Nucleus accumbens (tissue), 56 donors: ENCODE measurements around the gene B4GALNT2.
A peak's percentile ranks its signal among the peaks of the same experiment; 100 is the strongest.
"Not testable (repeated sequence)": the region's sequence is repeated elsewhere in the genome, so short reads cannot be mapped to it uniquely, and the experiment has no call there.

Source experiments
- DNase-seq, 56 donors: peaks; one replicate each; lab custom pipeline; 2025; lab: John Stamatoyannopoulos, UW

Gene B4GALNT2, protein sequence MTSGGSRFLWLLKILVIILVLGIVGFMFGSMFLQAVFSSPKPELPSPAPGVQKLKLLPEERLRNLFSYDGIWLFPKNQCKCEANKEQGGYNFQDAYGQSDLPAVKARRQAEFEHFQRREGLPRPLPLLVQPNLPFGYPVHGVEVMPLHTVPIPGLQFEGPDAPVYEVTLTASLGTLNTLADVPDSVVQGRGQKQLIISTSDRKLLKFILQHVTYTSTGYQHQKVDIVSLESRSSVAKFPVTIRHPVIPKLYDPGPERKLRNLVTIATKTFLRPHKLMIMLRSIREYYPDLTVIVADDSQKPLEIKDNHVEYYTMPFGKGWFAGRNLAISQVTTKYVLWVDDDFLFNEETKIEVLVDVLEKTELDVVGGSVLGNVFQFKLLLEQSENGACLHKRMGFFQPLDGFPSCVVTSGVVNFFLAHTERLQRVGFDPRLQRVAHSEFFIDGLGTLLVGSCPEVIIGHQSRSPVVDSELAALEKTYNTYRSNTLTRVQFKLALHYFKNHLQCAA

DNA sequence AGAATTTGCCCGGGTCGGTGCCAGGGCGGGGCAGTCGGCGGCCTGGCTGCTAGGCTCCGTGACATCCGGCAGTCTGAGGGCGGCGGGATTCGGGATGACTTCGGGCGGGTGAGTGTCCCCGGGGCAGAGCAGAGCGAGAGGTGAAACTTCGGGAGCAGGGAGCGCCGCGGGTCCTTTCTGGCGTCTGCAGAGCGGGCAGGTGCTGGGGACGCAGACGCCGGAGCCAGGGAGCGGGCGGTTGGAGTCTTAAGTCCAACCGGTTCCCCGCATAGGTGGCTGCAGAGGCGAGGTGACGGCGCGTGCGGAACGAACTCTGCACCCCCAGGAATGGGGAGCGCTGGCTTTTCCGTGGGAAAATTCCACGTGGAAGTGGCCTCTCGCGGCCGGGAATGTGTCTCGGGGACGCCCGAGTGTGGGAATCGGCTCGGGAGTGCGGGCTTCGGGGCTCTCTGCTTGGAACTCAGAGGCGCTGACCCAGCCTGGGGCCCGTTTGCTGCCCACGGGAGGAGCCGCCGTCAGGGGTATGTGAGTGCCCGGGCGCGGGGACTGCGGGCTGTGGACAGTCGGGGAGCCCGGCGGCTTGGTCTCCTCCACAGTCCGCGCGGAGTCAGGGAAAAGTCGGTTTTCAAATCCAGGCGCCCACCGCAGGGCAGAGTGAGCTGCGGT, at the start of gene B4GALNT2:
Gene B4GALNT2, plus strand, starts transcription at position 71 of the 666 bp plus-strand sequence. Its CDS starts 24 bp downstream, at position 95.
- no peak for DNase-seq

GRCh38 chr17:49085046-49085445, 47.5 kb upstream of the B4GALNT2 start:
- DNase-seq = not testable (repeated sequence)

GRCh38 chr17:49085565-49086315, 46.8 kb upstream of the B4GALNT2 start:
- DNase-seq = no peak

GRCh38 chr17:49086316-49086605, 46.3 kb upstream of the B4GALNT2 start:
- no peak for DNase-seq

GRCh38 chr17:49086649-49087048, 45.9 kb upstream of the B4GALNT2 start:
- DNase-seq = no peak

- no peak for DNase-seq
Observed at GRCh38 chr17:49089094-49089493, 43.5 kb upstream of the B4GALNT2 start.

- DNase-seq = no peak
Observed at GRCh38 chr17:49090878-49091594, 41.5 kb upstream of the B4GALNT2 start.

DNA sequence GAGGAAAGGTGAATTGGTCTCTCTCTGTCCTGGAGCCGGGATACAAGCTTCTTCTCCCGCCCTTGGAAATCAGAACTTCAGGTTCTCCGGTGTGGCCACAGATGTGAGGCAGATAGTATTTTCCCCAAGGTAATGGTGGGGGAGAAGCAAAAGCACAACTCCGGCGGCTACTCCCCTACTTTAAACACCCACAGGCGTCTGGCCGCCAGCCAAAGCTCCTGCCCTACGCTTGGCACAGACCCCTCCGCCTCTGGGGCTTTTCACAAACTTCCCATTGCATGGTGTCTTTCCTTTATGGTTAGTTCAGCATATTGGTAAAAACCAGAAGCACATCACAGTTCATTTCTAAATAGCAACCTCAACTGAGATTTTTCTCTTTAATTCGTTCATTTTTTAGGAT, 39.4 kb upstream of the B4GALNT2 start:
- no peak for DNase-seq

DNA sequence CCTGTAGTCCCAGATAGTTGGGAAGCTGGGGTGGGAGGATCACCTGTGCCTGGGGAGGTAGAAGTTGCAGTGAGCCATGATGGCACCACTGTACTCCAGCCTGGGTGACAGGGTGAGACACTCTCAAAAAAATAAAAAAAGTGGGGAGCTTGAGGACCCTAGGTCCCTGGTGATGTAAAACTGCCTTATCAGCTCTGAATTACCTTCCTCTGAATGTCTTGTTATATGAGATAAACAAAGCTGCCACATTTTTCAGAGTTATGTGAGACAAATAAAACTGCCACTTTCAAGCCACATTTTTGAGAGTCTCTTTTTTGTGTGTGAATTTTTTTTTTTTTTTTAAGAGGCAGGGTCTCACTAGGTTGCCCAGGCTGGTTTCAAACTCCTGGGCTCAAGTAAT, 32.0 kb upstream of the B4GALNT2 start:
- no peak for DNase-seq

GRCh38 chr17:49101054-49101534, 31.5 kb upstream of the B4GALNT2 start:
- no peak for DNase-seq

DNA sequence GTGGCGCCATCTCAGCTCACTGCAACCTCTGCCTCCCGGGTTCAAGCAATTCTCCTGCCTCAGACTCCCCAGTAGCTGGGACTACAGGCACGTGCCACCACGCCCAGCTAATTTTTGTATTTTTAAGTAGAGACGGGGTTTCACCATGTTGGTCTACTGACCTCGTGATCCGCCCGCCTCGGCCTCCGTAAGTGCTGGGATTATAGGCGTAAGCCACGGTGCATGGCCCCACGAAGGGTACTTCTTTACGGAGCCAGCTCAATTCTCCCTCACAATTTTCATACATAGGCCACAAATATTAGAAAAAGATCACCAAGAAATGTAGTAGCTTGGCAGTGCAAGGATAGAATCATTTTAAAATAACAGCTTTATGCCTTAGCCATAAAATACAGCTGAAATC, 29.2 kb upstream of the B4GALNT2 start:
- not testable (repeated sequence) for DNase-seq

GRCh38 chr17:49104511-49105074, 28.0 kb upstream of the B4GALNT2 start:
- no peak for DNase-seq

- DNase-seq = no peak
Observed at GRCh38 chr17:49106321-49107210, 26.0 kb upstream of the B4GALNT2 start.

DNA sequence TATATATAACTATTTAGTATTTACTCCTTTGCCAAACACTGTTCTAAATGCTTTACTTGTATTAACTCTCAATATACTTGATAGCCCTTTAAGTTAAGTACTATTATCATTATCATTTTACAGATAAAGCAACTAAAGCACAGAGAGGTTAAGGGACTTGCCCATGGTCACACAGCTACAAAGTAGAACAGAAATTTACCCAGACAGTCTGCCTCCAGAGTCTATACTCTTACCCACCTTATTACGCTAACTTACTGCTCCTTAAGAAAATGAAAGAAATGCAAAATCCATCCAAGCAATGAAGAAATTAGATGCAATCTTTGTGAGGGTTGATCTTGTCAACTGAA, 25.4 kb upstream of the B4GALNT2 start:
- DNase-seq = no peak

GRCh38 chr17:49108318-49108717, 24.3 kb upstream of the B4GALNT2 start:
- DNase-seq = peak in 15 of 56 donors; percentile 0 to 44 (median 5)

DNA sequence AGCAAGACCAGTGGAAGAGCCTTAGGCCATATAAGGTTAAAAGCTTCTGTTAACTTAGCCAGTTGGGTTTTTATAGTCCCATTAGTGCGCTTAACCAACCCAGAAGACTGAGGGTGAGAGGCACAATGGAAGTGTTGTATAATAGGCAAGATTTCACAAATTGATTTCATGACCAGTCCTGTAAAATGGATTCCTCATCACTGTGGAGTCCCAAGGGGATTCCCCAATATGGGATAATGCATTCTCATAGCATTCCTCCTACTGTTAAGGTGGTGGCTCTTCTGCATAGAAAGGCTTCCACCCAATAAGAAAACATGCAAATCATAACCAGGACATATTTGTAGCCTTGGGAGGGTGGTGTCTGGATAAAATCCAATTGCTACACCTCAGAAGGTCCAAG, 22.1 kb upstream of the B4GALNT2 start:
- no peak for DNase-seq

DNA sequence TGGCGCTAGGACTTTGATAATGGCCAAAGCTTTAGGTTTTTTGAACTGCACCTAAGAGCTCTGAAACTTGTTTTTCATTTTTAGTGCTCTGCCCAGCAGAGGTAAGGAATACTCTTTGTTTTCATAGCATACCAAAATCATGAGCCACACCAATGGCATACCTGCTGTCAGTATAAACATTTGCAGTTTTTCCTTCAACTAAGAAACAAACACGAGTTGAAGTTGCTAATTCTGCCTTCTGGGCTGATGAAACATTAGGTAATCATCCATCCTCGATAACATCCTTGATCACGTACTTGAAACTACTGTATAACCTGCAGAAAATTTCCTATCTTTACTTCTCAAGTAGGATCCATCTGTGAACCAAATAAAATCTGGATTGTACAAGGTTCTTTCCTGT, 20.6 kb upstream of the B4GALNT2 start:
- no peak for DNase-seq

GRCh38 chr17:49112936-49113335, 19.6 kb upstream of the B4GALNT2 start:
- DNase-seq = no peak

- DNase-seq = no peak
Observed at GRCh38 chr17:49114703-49115102, 17.9 kb upstream of the B4GALNT2 start.
